GM12873 (cell line): ENCODE measurements around the gene CHD6.

Experiments used
- TF ChIP-seq, protein P1 (sequence below): IDR thresholded peaks from 2 replicates; pipeline ENCODE4 v1.5.1; 2012; ENCODE audit warnings: low read depth, mild to moderate bottlenecking, moderate library complexity, low read length, control low read depth; ENCODE audit not compliant: insufficient read depth; ENCODE audit errors: missing control alignments

The CHD6 gene

DNA sequence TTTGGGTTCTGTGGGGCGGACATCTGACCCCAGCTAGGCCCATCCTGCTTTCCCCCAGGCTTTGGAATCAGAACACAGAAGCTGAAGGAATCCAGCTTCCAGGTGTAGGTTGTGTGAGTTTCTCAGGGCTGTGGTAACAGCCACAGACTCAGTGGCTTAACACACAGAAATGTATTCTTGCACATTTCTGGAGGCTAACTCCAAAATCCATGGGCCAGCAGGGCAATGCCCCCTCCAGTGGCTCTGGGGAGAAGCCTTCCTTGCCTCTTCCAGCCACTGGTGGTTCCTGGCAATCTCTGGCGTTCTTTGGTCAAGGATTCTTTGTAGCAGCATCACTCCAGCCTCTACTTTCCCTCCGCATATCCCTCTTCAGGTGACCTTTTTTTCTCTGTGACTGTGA, 250.2 kb downstream of the CHD6 start:
- TF ChIP-seq, protein P1, sequence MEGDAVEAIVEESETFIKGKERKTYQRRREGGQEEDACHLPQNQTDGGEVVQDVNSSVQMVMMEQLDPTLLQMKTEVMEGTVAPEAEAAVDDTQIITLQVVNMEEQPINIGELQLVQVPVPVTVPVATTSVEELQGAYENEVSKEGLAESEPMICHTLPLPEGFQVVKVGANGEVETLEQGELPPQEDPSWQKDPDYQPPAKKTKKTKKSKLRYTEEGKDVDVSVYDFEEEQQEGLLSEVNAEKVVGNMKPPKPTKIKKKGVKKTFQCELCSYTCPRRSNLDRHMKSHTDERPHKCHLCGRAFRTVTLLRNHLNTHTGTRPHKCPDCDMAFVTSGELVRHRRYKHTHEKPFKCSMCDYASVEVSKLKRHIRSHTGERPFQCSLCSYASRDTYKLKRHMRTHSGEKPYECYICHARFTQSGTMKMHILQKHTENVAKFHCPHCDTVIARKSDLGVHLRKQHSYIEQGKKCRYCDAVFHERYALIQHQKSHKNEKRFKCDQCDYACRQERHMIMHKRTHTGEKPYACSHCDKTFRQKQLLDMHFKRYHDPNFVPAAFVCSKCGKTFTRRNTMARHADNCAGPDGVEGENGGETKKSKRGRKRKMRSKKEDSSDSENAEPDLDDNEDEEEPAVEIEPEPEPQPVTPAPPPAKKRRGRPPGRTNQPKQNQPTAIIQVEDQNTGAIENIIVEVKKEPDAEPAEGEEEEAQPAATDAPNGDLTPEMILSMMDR, result no peak

DNA sequence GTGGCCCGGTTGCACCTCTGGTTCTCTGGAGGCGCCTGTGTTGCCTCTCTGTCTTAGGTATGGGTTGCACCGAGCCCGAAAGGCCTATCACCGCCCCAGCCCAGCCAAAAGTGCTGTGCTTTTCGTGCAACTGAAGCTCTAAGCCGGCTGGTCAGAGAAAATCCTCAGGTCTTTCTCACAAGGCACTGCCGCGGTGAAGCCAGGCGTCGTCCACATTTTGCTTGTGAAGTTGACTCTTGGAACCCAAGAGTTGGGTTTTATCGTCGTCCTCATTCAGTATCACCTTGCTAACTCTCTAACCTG, 250.8 kb downstream of the CHD6 start:
- TF ChIP-seq, protein P1, result no peak

DNA sequence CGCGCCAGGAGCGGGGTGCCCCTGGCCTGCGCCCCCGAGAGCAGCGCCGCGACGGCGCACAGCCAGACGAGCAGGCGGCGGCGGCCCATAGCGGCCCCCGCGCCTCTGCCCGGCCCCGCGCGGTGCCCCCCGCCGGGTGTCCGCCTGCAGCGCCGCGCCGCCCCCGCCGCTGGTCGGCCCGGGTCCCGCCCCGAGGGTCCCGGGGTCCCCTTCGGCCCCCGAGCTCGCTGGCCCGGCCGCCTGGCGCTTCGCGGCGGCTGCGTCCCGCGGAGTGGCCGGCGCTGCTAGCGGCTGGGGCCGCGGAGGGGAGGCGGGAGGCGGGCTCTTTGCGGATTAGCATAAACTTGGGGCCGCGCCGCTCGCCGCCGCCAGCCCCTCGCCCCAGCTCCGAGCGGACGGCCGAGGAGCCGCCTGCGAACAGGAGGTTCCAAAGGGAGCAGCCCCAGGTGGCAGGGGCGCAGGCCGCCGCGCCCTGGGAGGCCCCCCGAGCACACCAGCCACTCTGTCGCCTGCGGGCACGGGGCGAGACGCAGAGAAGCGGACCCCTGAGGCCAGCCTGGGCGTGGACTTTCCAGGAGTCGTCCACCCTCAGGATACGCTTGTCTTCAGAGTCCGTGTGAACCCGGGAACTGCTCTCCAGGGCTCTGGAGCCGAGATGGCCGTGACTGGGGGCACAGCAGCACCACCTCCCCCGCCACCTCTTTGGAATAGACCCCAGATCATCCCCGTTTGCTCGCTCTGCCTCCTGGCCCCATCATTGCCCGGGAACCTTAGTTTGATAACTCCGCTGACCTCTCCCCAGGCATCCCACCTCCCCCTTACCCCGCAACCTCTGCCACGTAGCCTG, 251.4 kb downstream of the CHD6 start, which contains the start of gene EMILIN3:
TSS of gene EMILIN3 (minus strand) at position 273 of the 847 bp plus-strand sequence. CDS start at position 89, 184 bp downstream.
- TF ChIP-seq, protein P1, result no peak

DNA sequence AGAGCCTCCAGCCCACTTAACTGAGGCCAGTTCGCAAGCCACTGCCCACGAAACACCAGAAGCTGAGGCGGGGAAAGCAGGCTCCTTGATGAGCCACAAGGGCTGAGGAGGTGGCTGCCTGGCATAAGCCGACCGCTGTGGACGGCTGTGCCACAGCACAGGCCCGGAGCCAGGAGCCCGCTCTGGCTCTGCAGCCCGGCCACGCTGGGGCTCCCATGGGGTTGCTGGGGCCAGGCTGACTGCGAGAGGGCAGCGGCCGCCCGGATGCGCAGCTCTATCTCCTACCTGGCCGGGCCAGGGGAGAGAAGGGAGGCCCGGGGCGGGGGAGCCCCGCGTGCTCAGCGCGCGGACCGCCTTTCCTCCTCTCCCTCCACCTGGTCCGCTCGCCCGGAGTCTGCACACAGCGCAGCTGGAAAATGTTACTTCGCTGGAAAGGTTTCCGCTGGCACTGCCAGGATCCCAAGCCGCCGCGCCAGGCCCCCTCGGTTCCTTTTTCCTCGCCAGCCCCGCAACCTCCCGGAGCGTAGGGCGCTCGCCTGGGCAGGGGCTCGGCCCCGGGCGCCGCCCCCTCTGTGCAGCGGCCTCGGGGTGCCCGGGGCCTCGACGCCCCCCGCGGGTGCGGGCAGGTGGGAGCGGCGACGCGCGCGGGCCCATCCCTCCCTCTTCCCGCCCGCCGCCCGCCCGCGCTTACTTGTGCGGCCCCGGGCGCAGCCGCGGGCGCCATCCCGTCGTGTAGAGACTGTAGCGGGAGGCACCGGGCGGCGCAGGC, 252.2 kb downstream of the CHD6 start:
- TF ChIP-seq, protein P1, result no peak

DNA sequence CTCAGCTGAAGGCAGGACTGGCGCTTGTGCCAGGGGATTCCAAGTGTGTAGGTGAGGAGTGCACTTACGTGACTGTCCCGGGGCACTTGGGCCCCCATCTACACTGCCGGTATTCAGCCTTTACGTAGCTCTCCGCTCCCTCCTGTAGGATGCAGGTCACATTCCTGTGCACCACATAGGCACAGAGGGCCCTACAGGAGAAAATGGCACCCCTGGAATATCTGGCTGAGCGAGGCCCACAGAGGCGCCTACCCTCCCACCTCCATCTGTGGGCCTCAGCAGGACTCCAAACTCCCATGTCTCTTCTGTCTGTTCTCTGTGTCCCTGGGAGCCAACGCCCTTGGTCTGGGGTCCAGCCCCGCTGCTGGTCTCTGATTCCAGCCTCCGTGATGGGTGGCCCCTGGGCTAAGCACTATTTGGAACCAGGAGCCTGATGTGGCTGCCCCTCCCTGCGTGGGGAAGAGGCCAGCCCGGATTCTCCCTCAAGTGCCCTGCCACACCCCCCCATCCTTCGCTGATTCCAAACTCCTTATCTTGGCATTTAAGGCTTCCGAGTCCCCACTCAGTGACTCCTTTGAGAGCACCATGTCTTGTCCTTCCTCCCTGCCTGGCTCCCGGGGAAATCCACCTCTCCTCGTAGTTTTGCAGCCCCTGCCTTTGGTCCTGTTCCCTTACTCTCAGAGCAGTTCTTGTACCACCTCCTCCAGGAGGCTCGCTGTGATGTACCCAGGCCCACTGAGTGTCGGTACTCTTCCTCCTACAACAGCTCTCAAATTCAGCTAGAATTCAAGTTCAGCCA, 253.0 kb downstream of the CHD6 start:
- TF ChIP-seq, protein P1, result no peak

DNA sequence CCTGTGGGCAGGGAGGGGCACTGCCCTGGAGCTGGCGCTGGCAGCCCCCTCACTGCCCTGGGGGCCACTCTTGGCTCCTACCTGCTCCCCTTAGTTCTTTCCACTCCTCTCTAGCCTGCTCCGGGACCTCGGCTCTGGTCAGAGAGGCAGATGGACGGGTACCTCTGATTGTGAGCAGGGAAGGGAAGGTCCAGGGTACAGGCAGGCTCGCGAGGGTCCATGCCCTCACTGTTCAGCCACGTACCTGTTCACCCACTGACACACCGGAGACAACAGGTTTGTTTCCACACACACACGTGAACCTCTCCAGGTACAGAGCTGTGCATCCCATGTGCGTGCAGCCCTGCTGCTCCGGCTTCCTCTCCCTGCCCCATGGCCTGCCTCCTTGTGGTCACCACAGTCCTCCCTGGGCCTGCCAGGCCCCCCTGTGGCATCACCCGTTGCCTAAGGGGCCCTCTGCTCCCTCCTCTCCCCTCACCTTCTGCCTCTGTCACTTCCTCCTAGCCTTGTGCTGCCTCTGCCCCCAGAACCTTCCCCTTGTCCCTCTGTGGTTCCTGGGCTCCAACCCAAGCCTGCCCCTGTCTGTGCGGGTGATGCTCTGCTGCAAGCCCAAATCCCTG, 253.8 kb downstream of the CHD6 start:
- TF ChIP-seq, protein P1, result no peak
